Fibroblast of the aortic adventitia (primary cell): Measurements from ENCODE around the gene DUS3L. TPM values are rescaled to one million over a fixed set of nuclear protein-coding genes. Genes with fewer than 3 reads are reported as not detected.

Experiments used
- DNase-seq: peaks from one replicate; pipeline ENCODE4 v3.0.0-alpha.2; 2010; ENCODE audit warnings: low read depth
- H3K4me3 ChIP-seq: 2 replicates; pipeline ENCODE4 v1.5.1; 2011; ENCODE audit warnings: low read depth, mild to moderate bottlenecking, control low read depth, low read length, moderate library complexity
- total RNA-seq: library from RNA; depleted of rRNA; stranded (reverse); fragments of >200 nt; gene quantifications from 2 replicates; pipeline ENCODE4 v1.2.3, GENCODE V29; 2012; ENCODE audit warnings: low replicate concordance
- TF ChIP-seq, protein P1 (sequence below): IDR thresholded peaks from 2 replicates; pipeline ENCODE4 v1.5.1; 2011; ENCODE audit warnings: mild to moderate bottlenecking, low read length, control low read depth, inconsistent platforms; ENCODE audit not compliant: insufficient read depth

DUS3L gene
- total RNA-seq, 1 donor, result 16.9 TPM

DNA sequence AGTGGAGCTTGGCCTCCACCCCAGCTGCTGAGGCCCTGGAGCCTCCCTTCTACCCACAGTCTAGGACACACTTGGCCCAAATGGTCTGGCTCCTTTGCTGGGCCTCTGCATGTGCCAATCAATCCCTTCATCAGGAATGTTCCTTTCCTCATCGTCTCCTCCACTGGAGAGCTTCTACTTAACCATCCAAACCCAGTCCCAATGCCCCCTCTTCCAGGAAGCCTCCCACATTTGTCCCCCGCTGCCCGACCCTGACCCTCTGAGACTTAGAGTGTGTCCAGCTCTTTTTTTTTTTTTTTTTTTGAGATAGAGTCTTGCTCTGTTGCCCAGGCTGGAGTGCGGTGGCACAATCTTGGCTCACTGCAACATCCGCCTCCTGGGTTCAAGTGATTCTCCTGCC is 2.5 kb downstream of the DUS3L start:
- no peak overlapping the region for H3K4me3 ChIP-seq
- TF ChIP-seq, protein P1, sequence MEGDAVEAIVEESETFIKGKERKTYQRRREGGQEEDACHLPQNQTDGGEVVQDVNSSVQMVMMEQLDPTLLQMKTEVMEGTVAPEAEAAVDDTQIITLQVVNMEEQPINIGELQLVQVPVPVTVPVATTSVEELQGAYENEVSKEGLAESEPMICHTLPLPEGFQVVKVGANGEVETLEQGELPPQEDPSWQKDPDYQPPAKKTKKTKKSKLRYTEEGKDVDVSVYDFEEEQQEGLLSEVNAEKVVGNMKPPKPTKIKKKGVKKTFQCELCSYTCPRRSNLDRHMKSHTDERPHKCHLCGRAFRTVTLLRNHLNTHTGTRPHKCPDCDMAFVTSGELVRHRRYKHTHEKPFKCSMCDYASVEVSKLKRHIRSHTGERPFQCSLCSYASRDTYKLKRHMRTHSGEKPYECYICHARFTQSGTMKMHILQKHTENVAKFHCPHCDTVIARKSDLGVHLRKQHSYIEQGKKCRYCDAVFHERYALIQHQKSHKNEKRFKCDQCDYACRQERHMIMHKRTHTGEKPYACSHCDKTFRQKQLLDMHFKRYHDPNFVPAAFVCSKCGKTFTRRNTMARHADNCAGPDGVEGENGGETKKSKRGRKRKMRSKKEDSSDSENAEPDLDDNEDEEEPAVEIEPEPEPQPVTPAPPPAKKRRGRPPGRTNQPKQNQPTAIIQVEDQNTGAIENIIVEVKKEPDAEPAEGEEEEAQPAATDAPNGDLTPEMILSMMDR, result no peak
- no peak for DNase-seq

DNA sequence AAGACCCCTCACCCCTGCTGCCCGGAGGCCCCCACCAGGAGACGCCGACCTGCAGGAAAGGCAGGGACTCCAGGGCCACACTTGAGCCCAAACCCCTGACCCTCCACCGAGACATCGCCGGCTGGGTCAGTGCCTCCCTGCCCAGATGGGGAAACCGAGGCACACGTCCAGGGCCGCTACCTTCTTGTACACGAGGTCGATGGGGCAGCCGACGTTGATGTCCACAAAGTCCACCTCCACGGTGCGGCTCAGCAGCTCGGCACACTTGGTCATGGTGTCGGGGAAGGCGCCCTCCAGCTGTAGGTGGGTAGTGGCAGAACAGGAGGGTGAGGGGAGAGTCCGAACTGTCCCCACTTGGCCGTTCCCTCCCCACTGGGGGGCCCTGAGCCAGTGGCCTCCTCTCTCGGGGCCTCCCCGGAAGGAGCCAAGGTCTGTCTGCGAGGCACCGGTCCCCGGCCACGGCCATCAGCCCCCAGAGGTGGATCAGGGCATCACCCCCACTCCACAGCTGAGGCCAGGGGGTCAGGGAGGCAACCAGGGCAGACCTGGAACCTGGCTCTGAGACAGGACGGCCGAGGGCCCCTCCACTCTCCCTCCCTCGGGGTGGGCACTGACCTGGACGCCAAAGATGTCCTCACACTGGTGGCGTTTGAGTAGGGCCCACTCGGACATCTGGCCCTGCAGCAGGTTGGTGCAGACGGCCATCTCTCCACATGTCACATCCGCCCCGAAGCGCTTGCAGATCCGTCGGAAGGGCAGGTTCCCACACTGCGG is 3.4 kb downstream of the DUS3L start:
- TF ChIP-seq, protein P1, result no peak
- H3K4me3 ChIP-seq, result no peak overlapping the region
- no peak for DNase-seq

DNA sequence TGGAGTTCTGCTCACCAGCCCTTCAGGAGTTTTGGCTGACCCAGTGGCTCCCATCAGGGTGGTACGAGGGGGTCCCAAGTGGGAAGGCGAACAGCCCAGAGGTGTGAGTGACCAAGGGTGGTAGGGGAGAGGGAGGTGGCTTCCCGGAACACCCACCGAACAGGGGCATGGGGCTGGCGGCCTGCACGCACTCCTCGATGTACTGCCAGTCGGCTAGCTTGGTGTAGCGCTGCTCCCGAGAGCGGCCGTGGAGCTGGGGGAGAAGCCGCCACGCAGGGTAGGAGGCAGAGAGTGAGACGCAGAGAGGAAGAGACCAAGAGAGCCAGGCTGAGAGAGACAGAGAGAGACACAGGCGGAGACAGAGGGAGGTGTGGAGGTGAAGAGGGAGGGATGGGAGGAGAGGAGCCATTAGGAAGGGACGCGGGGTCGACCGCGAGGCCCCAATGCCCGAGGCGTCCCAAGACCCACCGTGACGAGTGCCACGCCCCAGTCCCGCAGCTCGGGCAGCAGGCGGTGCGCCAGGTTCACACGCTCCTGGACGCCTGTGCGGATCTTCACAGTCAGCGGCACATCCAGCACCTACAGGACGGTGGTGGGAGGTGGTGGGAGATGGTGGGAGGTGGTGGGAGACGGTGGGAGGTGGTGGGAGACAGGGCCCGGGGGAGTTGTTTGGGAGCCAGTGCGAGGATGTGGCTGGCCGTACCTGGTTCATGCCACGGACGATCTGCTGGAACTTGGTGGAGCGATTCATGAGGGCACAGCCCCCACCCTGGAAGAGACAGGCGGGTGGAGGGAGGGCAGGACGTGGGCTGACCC is 4.2 kb downstream of the DUS3L start:
- DNase-seq, result no peak
- TF ChIP-seq, protein P1, result no peak
- H3K4me3 ChIP-seq, result no peak overlapping the region

DNA sequence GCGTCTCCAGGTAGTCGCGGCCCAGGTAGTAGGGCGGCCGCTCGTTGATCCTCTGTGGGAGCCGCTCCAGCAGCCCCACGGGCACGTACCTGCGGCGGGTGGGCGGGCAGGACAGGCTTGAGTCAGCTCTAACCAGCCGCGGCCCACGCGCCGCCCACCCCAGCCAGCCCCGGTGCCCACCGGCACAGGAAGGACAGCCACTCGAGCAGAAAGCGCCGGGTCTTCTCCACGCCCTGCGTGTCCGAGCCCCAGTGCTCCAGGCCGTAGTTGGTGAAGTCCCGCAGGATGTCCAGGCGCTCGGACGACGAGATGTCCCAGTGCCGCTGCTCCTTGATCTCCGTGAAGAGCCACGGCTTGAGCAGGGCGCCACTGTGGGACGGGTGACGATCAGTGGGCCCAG is 5.5 kb downstream of the DUS3L start:
- no peak overlapping the region for H3K4me3 ChIP-seq
- TF ChIP-seq, protein P1, result no peak
- DNase-seq, result no peak

DNA sequence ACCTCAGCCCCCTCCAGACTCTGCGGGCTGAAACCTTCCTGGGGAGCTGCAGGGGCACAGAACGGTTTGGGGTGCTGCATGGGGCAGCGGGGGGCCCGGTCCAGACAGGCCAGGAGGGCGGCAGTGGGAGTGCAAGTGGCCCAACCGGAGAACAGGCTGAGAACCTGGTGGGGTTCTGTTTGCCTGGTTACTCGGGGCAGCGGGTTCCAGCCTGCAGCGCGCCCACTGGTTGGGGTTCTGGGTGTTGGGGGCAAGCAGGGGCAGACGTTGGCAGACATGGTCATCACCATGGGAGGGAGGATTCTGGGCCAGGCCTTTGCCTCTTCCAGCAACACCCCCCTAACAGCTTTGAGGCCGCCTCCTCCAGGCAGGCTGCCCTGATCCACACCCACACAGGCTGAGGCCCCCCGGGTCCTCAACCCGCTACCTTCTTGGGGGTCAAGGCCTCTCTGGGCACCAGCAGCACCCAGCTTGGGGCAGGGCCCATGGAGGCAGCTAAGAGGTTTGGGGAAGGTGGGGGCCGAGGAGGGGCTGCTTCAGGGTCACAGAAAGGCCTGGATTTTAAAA is 6.3 kb downstream of the DUS3L start, which contains the start of gene PRR22:
Gene PRR22 (minus strand): TSS at position 166 of the 567 bp plus-strand sequence. CDS start 86 bp downstream, at position 80.
- TF ChIP-seq, protein P1, result no peak
- no peak for DNase-seq

DNA sequence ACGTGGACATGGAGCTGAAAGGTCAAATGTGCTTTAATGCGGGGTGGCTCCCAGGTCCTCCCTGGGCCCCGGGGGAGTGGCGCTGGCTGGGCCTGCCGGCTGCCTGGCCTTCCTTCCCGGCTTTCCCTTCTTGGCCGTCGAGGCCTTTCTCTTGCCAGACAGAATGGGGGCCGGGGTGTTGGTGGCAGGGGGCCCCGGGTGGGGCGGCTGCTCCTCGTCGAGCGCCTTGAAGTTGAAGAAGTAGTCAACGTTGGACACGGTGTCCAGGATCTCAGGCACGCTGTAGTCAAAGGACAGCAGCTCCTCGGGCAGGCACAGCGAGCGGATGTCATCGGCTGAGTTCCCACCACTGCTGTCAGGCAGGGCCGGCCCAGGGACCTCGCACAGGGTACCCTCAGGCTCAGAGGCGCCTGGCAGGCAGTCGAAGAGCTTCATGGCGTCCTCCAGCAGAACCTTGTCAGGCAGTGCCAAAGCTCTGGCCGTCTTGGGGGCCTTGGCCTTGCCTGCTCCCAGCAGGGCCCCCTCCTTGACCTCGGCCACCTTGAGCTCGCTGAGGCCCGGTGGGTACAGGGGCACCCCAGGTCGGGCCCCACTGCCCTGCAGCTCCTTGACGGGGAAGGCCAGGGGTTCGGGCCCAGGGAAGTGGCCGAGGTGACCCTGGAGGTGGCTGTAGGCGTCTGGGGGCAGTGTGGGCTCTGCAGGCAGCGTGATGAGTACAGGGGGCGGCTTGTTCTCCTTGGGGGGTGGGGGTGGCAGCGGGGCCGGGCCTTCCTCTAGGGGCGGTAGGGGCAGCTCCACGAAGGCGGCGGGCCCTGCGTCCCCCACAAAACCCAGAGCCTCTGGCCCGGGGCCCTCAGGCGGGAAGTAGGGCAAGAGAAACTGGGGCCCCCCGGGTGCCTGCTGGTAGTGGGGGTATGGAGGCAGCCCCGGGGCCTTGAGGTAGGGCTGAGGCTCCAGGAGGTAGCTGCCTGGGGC is 7.7 kb downstream of the DUS3L start:
- no peak overlapping the region for H3K4me3 ChIP-seq
- TF ChIP-seq, protein P1, result no peak
- no peak for DNase-seq

More for the DNA sequence above, 6.3 kb downstream of the DUS3L start, which contains the start of gene PRR22:
- no peak within 1 kb of the TSS for H3K4me3 ChIP-seq
